HG02943 (cell line): Measurements from ENCODE around the gene PLAGL1.
"Not testable (repeated sequence)": the region's sequence is repeated elsewhere in the genome, so short reads cannot be mapped to it uniquely, and the experiment has no call there.

ENCODE experiments used
- ATAC-seq: cut with Tn5 transposase; IDR thresholded peaks from one replicate; pipeline ENCODE4 v1.9.1; 2021; ENCODE audit warnings: mild to moderate bottlenecking, low read depth, moderate library complexity; ENCODE audit not compliant: unreplicated experiment

PLAGL1 gene

GRCh38 chr6:143941852-143942627 lies 66.0 kb downstream of the PLAGL1 start:
- peak; percentile 68 for ATAC-seq

- ATAC-seq: peak; percentile 97
Observed at GRCh38 chr6:143940011-143940597, 68.0 kb downstream of the PLAGL1 start.

GRCh38 chr6:143939364-143939763 lies 68.7 kb downstream of the PLAGL1 start:
- no peak for ATAC-seq

GRCh38 chr6:143937668-143937970 lies 70.4 kb downstream of the PLAGL1 start:
- ATAC-seq: no peak

GRCh38 chr6:143936778-143937667 lies 71.0 kb downstream of the PLAGL1 start:
- no peak for ATAC-seq

- no peak for ATAC-seq
Observed at GRCh38 chr6:143936347-143936746, 71.7 kb downstream of the PLAGL1 start.

GRCh38 chr6:143934867-143935266 lies 73.2 kb downstream of the PLAGL1 start:
- no peak for ATAC-seq

GRCh38 chr6:143934331-143934730 lies 73.7 kb downstream of the PLAGL1 start:
- no peak for ATAC-seq

- ATAC-seq: no peak
Observed at GRCh38 chr6:143929975-143930374, 78.1 kb downstream of the PLAGL1 start.

GRCh38 chr6:143928853-143929252 lies 79.2 kb downstream of the PLAGL1 start:
- ATAC-seq: no peak

- ATAC-seq: not testable (repeated sequence)
Observed at GRCh38 chr6:143917026-143917425, 91.0 kb downstream of the PLAGL1 start.

GRCh38 chr6:143912671-143913070 lies 95.4 kb downstream of the PLAGL1 start:
- no peak for ATAC-seq

GRCh38 chr6:143911028-143911427 lies 97.0 kb downstream of the PLAGL1 start:
- ATAC-seq: no peak

GRCh38 chr6:143902827-143903226 lies 105.2 kb downstream of the PLAGL1 start:
- ATAC-seq: no peak

GRCh38 chr6:143901885-143902750 lies 105.9 kb downstream of the PLAGL1 start:
- ATAC-seq: peak; percentile 89

- ATAC-seq: no peak
Observed at GRCh38 chr6:143900358-143900757, 107.7 kb downstream of the PLAGL1 start.

- no peak for ATAC-seq
Observed at GRCh38 chr6:143896126-143896860, 111.8 kb downstream of the PLAGL1 start.

- no peak for ATAC-seq
Observed at GRCh38 chr6:143894655-143895054, 113.4 kb downstream of the PLAGL1 start.
